ENCODE results near the gene TNFRSF14.

Gene TNFRSF14

GRCh38 chr1:2523191-2523890, 32.8 kb upstream of the TNFRSF14 start:
- no peak for DNase-seq (ENCODE audit: low read depth in 2 of 2)

GRCh38 chr1:2523891-2524609, 32.1 kb upstream of the TNFRSF14 start:
- no peak for DNase-seq (ENCODE audit: low read depth in 2 of 2)

GRCh38 chr1:2525572-2525919, 30.6 kb upstream of the TNFRSF14 start:
- no peak for DNase-seq (ENCODE audit: low read depth in 2 of 2)

- peak; percentile 83 to 86 for DNase-seq (ENCODE audit: low read depth in 2 of 2)
These were observed 30.0 kb upstream of the TNFRSF14 start, which contains the start of gene PANK4 for GRCh38 chr1:2525920-2526823. TSS of gene PANK4 (minus strand) at chr1:2526596. CDS start at chr1:2526587, 9 bp downstream.

- DNase-seq (ENCODE audit: low read depth in 2 of 2): peak; percentile 58 to 59
These were observed 29.2 kb upstream of the TNFRSF14 start for GRCh38 chr1:2526824-2527555.

GRCh38 chr1:2527556-2527860, 28.7 kb upstream of the TNFRSF14 start:
- no peak for DNase-seq (ENCODE audit: low read depth in 2 of 2)

GRCh38 chr1:2528016-2528415, 28.2 kb upstream of the TNFRSF14 start:
- no peak for DNase-seq (ENCODE audit: low read depth in 2 of 2)

- no peak for DNase-seq (ENCODE audit: low read depth in 2 of 2)
These were observed 27.6 kb upstream of the TNFRSF14 start for GRCh38 chr1:2528611-2528965.

GRCh38 chr1:2528966-2529783, 27.0 kb upstream of the TNFRSF14 start:
- DNase-seq (ENCODE audit: low read depth in 2 of 2): no peak

- no peak for DNase-seq (ENCODE audit: low read depth in 2 of 2)
These were observed 26.2 kb upstream of the TNFRSF14 start, which contains the start of gene HES5 for GRCh38 chr1:2529784-2530512. TSS of gene HES5 (minus strand) at chr1:2530263. CDS start at chr1:2530164, 99 bp downstream.

- DNase-seq (ENCODE audit: low read depth in 2 of 2): no peak
These were observed 25.4 kb upstream of the TNFRSF14 start for GRCh38 chr1:2530513-2531361.

- no peak for DNase-seq (ENCODE audit: low read depth in 2 of 2)
These were observed 23.5 kb upstream of the TNFRSF14 start for GRCh38 chr1:2532485-2533160.

GRCh38 chr1:2533365-2533764, 22.8 kb upstream of the TNFRSF14 start:
- no peak for DNase-seq (ENCODE audit: low read depth in 2 of 2)

- DNase-seq (ENCODE audit: low read depth in 2 of 2): no peak
These were observed 21.9 kb upstream of the TNFRSF14 start for GRCh38 chr1:2534315-2534686.

GRCh38 chr1:2534687-2535441, 21.3 kb upstream of the TNFRSF14 start:
- no peak for DNase-seq (ENCODE audit: low read depth in 2 of 2)

GRCh38 chr1:2535455-2535854, 20.7 kb upstream of the TNFRSF14 start:
- no peak for DNase-seq (ENCODE audit: low read depth in 2 of 2)

- DNase-seq (ENCODE audit: low read depth in 2 of 2): no peak
These were observed 20.2 kb upstream of the TNFRSF14 start for GRCh38 chr1:2535981-2536380.

GRCh38 chr1:2537784-2538115, 18.4 kb upstream of the TNFRSF14 start:
- no peak for DNase-seq (ENCODE audit: low read depth in 2 of 2)
